IPS DF 6.9 (cell line): ENCODE data around the gene GREM2.

Experiments used
- DNase-seq: peaks from one replicate; pipeline ENCODE4 v3.0.0-alpha.2; 2013; ENCODE audit warnings: low read depth, low spot score
- H3K27ac ChIP-seq: one replicate; pipeline ENCODE4 v1.5.1; 2013; ENCODE audit warnings: low read length, control low read depth
- H3K27me3 ChIP-seq: 2 replicates; pipeline ENCODE4 v1.6.1; 2013; ENCODE audit warnings: mild to moderate bottlenecking, low read length; ENCODE audit not compliant: control insufficient read depth, insufficient read depth
- H3K36me3 ChIP-seq: 2 replicates; pipeline ENCODE4 v1.6.1; 2013; ENCODE audit warnings: low read length; ENCODE audit not compliant: control insufficient read depth, insufficient read depth
- H3K4me1 ChIP-seq: 2 replicates; pipeline ENCODE4 v1.6.1; 2013; ENCODE audit warnings: low read length; ENCODE audit not compliant: control insufficient read depth, insufficient read depth
- H3K4me3 ChIP-seq: 2 replicates; pipeline ENCODE4 v1.5.1; 2013; ENCODE audit warnings: mild to moderate bottlenecking, low read length
- H3K9me3 ChIP-seq: 2 replicates; pipeline ENCODE4 v1.6.1; 2013; ENCODE audit warnings: low read length, inconsistent platforms; ENCODE audit not compliant: control insufficient read depth, insufficient read depth
- WGBS: extraction: QIAGEN DNeasy Blood & Tissue Kit; methylation state at CpG from one replicate; pipeline ENCODE4 v1.1.7; 2013; ENCODE audit warnings: mixed read lengths, missing lambda C conversion rate; ENCODE audit not compliant: insufficient read length, insufficient coverage; 5-methylcytosine and 5-hydroxymethylcytosine counted together

The GREM2 gene

GRCh38 chr1:240635466-240636256, 23.7 kb upstream of the GREM2 start:
- H3K27ac ChIP-seq = no peak overlapping the region
- no peaks in the 10 kb centered on the region for H3K4me1 ChIP-seq
- H3K9me3 ChIP-seq = no peaks in the 10 kb centered on the region
- H3K27me3 ChIP-seq = no peaks in the 10 kb centered on the region
- WGBS = no CpG with 5 or more reads among the region's 16 CpGs
- no peak overlapping the region for H3K4me3 ChIP-seq
- DNase-seq = no peak
- no peaks in the 10 kb centered on the region for H3K36me3 ChIP-seq

GRCh38 chr1:240630409-240630808, 18.5 kb upstream of the GREM2 start:
- no peak overlapping the region for H3K27ac ChIP-seq
- no peak overlapping the region for H3K4me3 ChIP-seq
- H3K4me1 ChIP-seq = no peaks in the 10 kb centered on the region
- H3K9me3 ChIP-seq = no peaks in the 10 kb centered on the region
- no peaks in the 10 kb centered on the region for H3K36me3 ChIP-seq
- no CpG with 5 or more reads among the region's 5 CpGs for WGBS
- no peaks in the 10 kb centered on the region for H3K27me3 ChIP-seq
- DNase-seq = no peak

- Histone ChIP-seq H3K27ac (no peak overlapping the region), H3K9me3 (no peaks in the 10 kb centered on the region), H3K4me3 (no peak overlapping the region), H3K27me3 (no peaks in the 10 kb centered on the region), H3K36me3 (no peaks in the 10 kb centered on the region), H3K4me1 (no peaks in the 10 kb centered on the region; the same call in 1 of the 2 replicates)
- no CpG with 5 or more reads among the region's 2 CpGs for WGBS
- DNase-seq = no peak
These were observed 9.3 kb upstream of the GREM2 start for GRCh38 chr1:240621249-240621648.

- Histone ChIP-seq H3K4me3 (no peak overlapping the region), H3K36me3 (no peaks in the 10 kb centered on the region), H3K27ac (no peak overlapping the region), H3K27me3 (no peaks in the 10 kb centered on the region), H3K4me1 (no peaks in the 10 kb centered on the region; the same call in 1 of the 2 replicates), H3K9me3 (no peaks in the 10 kb centered on the region)
- DNase-seq = no peak
- no CpG with 5 or more reads among the region's 19 CpGs for WGBS
These were observed 8.1 kb upstream of the GREM2 start for GRCh38 chr1:240619906-240620621.

GRCh38 chr1:240619357-240619756, 7.4 kb upstream of the GREM2 start:
- no peaks in the 10 kb centered on the region for H3K9me3 ChIP-seq
- no peaks in the 10 kb centered on the region for H3K27me3 ChIP-seq
- DNase-seq = no peak
- no peaks in the 10 kb centered on the region for H3K36me3 ChIP-seq
- no peaks in the 10 kb centered on the region; the same call in 1 of the 2 replicates for H3K4me1 ChIP-seq
- H3K27ac ChIP-seq = no peak overlapping the region
- no peak overlapping the region for H3K4me3 ChIP-seq
- no CpG with 5 or more reads among the region's 5 CpGs for WGBS

- Histone ChIP-seq H3K9me3 (no peaks in the 10 kb centered on the region), H3K27ac (no peak overlapping the region), H3K36me3 (no peaks in the 10 kb centered on the region), H3K4me3 (no peak overlapping the region), H3K4me1 (no peaks in the 10 kb centered on the region; the same call in 1 of the 2 replicates), H3K27me3 (no peaks in the 10 kb centered on the region)
- no CpG with 5 or more reads among the region's 4 CpGs for WGBS
- no peak for DNase-seq
These were observed 7.0 kb upstream of the GREM2 start for GRCh38 chr1:240618946-240619345.

- no CpG with 5 or more reads among the region's 4 CpGs for WGBS
- DNase-seq = no peak
- no peaks in the 10 kb centered on the region for H3K36me3 ChIP-seq
- no peaks in the 10 kb centered on the region for H3K27me3 ChIP-seq
- H3K4me3 ChIP-seq = no peak overlapping the region
- H3K4me1 ChIP-seq = no peaks in the 10 kb centered on the region; the same call in 1 of the 2 replicates
- no peak overlapping the region for H3K27ac ChIP-seq
- H3K9me3 ChIP-seq = no peaks in the 10 kb centered on the region
These were observed 4.1 kb upstream of the GREM2 start for GRCh38 chr1:240616018-240616417.

- no peaks in the 10 kb centered on the region for H3K36me3 ChIP-seq
- no peak for DNase-seq
- no peaks in the 10 kb centered on the region for H3K4me1 ChIP-seq
- no peak overlapping the region for H3K27ac ChIP-seq
- no peak overlapping the region for H3K4me3 ChIP-seq
- WGBS = no CpG with 5 or more reads among the region's 5 CpGs
- H3K9me3 ChIP-seq = no peaks in the 10 kb centered on the region
- no peaks in the 10 kb centered on the region for H3K27me3 ChIP-seq
These were observed 1.6 kb upstream of the GREM2 start for GRCh38 chr1:240613356-240614142.

- Histone ChIP-seq H3K4me1 (no peaks in the 10 kb centered on the region), H3K27ac (no peak overlapping the region), H3K9me3 (no peaks in the 10 kb centered on the region), H3K27me3 (no peaks in the 10 kb centered on the region), H3K4me3 (no peak overlapping the region), H3K36me3 (no peaks in the 10 kb centered on the region)
- no peak for DNase-seq
- WGBS = no CpG with 5 or more reads among the region's 6 CpGs
These were observed 856 bp upstream of the GREM2 start for GRCh38 chr1:240612811-240613210.

- Histone ChIP-seq H3K27me3 (no peaks in the 10 kb centered on the region), H3K4me1 (no peaks in the 10 kb centered on the region), H3K9me3 (no peaks in the 10 kb centered on the region), H3K36me3 (no peaks in the 10 kb centered on the region), H3K4me3 (no peak overlapping the region; the same call in 1 of the 2 replicates), H3K27ac (no peak overlapping the region)
- WGBS = no CpG with 5 or more reads among the region's 12 CpGs
- DNase-seq = no peak
These were observed 732 bp downstream of the GREM2 start for GRCh38 chr1:240611228-240611618.
